ENCODE results near the gene MSL1. TPM values are rescaled to one million over a fixed set of nuclear protein-coding genes. Genes with fewer than 3 reads are reported as not detected.

The MSL1 gene
- total and polyA plus RNA-seq, 2 of the 13 experiments (the other 11 are each of a cell fraction or from before 2014, with no cell fraction given), result 63.8 to 88.5 TPM

- 0 out of 2 replicates have a peak, but pooled peaks have one; percentile 81 for TF ChIP-seq ZBTB46 (CRISPR knock-in tag; IDR thresholded peaks at IDR 0.05; ENCODE audit: borderline replicate concordance)
- no peak for TF ChIP-seq RCOR2 (CRISPR knock-in tag; IDR thresholded peaks at IDR 0.05)
- TF ChIP-seq ZNF543 (CRISPR knock-in tag; IDR thresholded peaks at IDR 0.05), result no peak
- TF ChIP-seq ZNF878 (CRISPR knock-in tag; IDR thresholded peaks at IDR 0.05), result peak; percentile 79; the same call in 1 of the 2 replicates
- 0 out of 2 replicates have a peak, but pooled peaks have one; percentile 9 for TF ChIP-seq HHEX (CRISPR knock-in tag; IDR thresholded peaks at IDR 0.05)
- TF ChIP-seq CBX2 (IDR thresholded peaks at IDR 0.05; ENCODE audit: low read depth, low read length), result no peak
- no peak for TF ChIP-seq CBX2 (CRISPR knock-in tag; IDR thresholded peaks at IDR 0.05; ENCODE audit: low read depth)
- TF ChIP-seq RNF2 (conservative IDR thresholded peaks at IDR 0.05; ENCODE audit: low read depth), result peak; percentile 75
- TF ChIP-seq, protein P1, sequence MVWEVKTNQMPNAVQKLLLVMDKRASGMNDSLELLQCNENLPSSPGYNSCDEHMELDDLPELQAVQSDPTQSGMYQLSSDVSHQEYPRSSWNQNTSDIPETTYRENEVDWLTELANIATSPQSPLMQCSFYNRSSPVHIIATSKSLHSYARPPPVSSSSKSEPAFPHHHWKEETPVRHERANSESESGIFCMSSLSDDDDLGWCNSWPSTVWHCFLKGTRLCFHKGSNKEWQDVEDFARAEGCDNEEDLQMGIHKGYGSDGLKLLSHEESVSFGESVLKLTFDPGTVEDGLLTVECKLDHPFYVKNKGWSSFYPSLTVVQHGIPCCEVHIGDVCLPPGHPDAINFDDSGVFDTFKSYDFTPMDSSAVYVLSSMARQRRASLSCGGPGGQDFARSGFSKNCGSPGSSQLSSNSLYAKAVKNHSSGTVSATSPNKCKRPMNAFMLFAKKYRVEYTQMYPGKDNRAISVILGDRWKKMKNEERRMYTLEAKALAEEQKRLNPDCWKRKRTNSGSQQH (CRISPR knock-in tag; IDR thresholded peaks at IDR 0.05; ENCODE audit: low read depth), result no peak
- TF ChIP-seq NRL (CRISPR knock-in tag; IDR thresholded peaks at IDR 0.05; ENCODE audit: borderline replicate concordance), result no peak
- TF ChIP-seq TCF12 (IDR thresholded peaks at IDR 0.05), result no peak
- TF ChIP-seq TCF12 (CRISPR knock-in tag; IDR thresholded peaks at IDR 0.05), result 0 out of 2 replicates have a peak, but pooled peaks have one; percentile 37
- TF ChIP-seq POLR2AphosphoS2 (IDR thresholded peaks at IDR 0.05; ENCODE audit: low read depth, low read length), result peak; percentile 44; the same call in 1 of the 2 replicates
- TF ChIP-seq RERE (CRISPR knock-in tag; IDR thresholded peaks at IDR 0.05; ENCODE audit: low read depth), result no peak
- no peak; the same call in 1 of the 2 replicates for TF ChIP-seq DR1 (CRISPR knock-in tag; IDR thresholded peaks at IDR 0.05)
- 0 out of 2 replicates have a peak, but pooled peaks have one; percentile 33 for TF ChIP-seq ZBTB33 (CRISPR knock-in tag; IDR thresholded peaks at IDR 0.05)
- no peak for TF ChIP-seq ARNT (IDR thresholded peaks at IDR 0.05)
These were observed 21.4 kb upstream of the MSL1 start, which contains the start of gene NR1D1 (continued) for GRCh38 chr17:40100419-40100668.
